Fibroblast of lung (primary cell): ENCODE data around the gene TSPAN18. TPM values are rescaled to one million over a fixed set of nuclear protein-coding genes. Genes with fewer than 3 reads are reported as not detected.

Source experiments
- DNase-seq, 2 donors: peaks; one replicate each; pipeline versions ENCODE4 v3.0.0 to v3.0.0-alpha.2; 2010; ENCODE audit warnings: low read depth in 2 of 2
- H2AFZ ChIP-seq: 2 replicates; pipeline ENCODE4 v1.5.1; 2012; ENCODE audit warnings: low read length, control low read depth, inconsistent platforms
- H3K27ac ChIP-seq: 2 replicates; pipeline ENCODE4 v1.5.1; 2011; ENCODE audit warnings: low read length, control low read depth; ENCODE audit not compliant: insufficient read depth
- H3K27me3 ChIP-seq: 2 replicates; pipeline ENCODE4 v1.5.1; 2011; ENCODE audit warnings: mild to moderate bottlenecking, low read length; ENCODE audit not compliant: control insufficient read depth, insufficient read depth
- H3K36me3 ChIP-seq: 2 replicates; pipeline ENCODE4 v1.5.1; 2011; ENCODE audit warnings: low read length; ENCODE audit not compliant: control insufficient read depth, insufficient read depth
- H3K4me1 ChIP-seq: 2 replicates; pipeline ENCODE4 v1.5.1; 2011; ENCODE audit warnings: low read length; ENCODE audit not compliant: control insufficient read depth, insufficient read depth; ENCODE audit errors: extremely low read depth
- H3K4me2 ChIP-seq: 2 replicates; pipeline ENCODE4 v1.5.1; 2011; ENCODE audit warnings: low read length, control low read depth; ENCODE audit not compliant: insufficient read depth; ENCODE audit errors: extremely low read depth
- H3K4me3 ChIP-seq, 4 experiments: fragments of 200-600 bp in 1 of 4; sonication (generic) in 1 of 4; replicated peaks in 1 of 4; 2 replicates each; pipeline ENCODE4 v1.5.1; 2011 to 2016; ENCODE audit warnings: low read length in 4 of 4, low read depth in 3 of 4, mild to moderate bottlenecking in 3 of 4, control low read depth in 2 of 4, inconsistent platforms in 1 of 4, mixed read lengths in 1 of 4; ENCODE audit not compliant: insufficient read depth in 1 of 4; ENCODE audit errors: control extremely low read depth in 1 of 4
- H3K79me2 ChIP-seq: 2 replicates; pipeline ENCODE4 v1.5.1; 2012; ENCODE audit warnings: mild to moderate bottlenecking, low read length, inconsistent platforms; ENCODE audit not compliant: control insufficient read depth, insufficient read depth
- H3K9ac ChIP-seq: 2 replicates; pipeline ENCODE4 v1.5.1; 2011; ENCODE audit warnings: mild to moderate bottlenecking, low read length, control low read depth; ENCODE audit not compliant: insufficient read depth
- H3K9me3 ChIP-seq: 2 replicates; pipeline ENCODE4 v1.5.1; 2012; ENCODE audit warnings: low read depth, low read length; ENCODE audit not compliant: control insufficient read depth, insufficient read depth
- H4K20me1 ChIP-seq: 2 replicates; pipeline ENCODE4 v1.5.1; 2011; ENCODE audit warnings: low read length; ENCODE audit not compliant: control insufficient read depth, insufficient read depth; ENCODE audit errors: extremely low read depth
- EZH2 ChIP-seq: IDR thresholded peaks from 2 replicates; pipeline ENCODE4 v1.5.1; 2012; ENCODE audit warnings: low read length, control low read depth, mild to moderate bottlenecking; ENCODE audit errors: missing control alignments
- polyA plus RNA-seq, 2 donors: library from polyadenylated mRNA; depleted of rRNA in 1 of 2; stranded (reverse) in 1 of 2; unstranded in 1 of 2; fragments of >200 nt; gene quantifications; 2 replicates each; pipeline ENCODE4 v1.2.1, GENCODE V29; 2011 to 2012; ENCODE audit warnings: missing spikeins in 1 of 2
- total RNA-seq: library from RNA; depleted of rRNA; stranded (reverse); fragments of >200 nt; gene quantifications from 2 replicates; pipeline ENCODE4 v1.2.1, GENCODE V29; 2014
- TF ChIP-seq, protein P1 (sequence below), 2 donors: IDR thresholded peaks in 1 of 2; conservative IDR thresholded peaks in 1 of 2; 1 replicate in 1 of 2; 2 replicates in 1 of 2; pipeline ENCODE4 v1.5.1; 2011 to 2012; ENCODE audit warnings: low read length in 2 of 2, control low read depth in 1 of 2, inconsistent platforms in 1 of 2, low read depth in 1 of 2, mild to moderate bottlenecking in 1 of 2

The TSPAN18 gene
- total and polyA plus RNA-seq, 2 donors (not counting 1 experiment from before 2014, with no cell fraction given), result 0.15 TPM; not detected in 1

GRCh38 chr11:44813401-44813800 is 86.6 kb downstream of the TSPAN18 start:
- TF ChIP-seq, protein P1, sequence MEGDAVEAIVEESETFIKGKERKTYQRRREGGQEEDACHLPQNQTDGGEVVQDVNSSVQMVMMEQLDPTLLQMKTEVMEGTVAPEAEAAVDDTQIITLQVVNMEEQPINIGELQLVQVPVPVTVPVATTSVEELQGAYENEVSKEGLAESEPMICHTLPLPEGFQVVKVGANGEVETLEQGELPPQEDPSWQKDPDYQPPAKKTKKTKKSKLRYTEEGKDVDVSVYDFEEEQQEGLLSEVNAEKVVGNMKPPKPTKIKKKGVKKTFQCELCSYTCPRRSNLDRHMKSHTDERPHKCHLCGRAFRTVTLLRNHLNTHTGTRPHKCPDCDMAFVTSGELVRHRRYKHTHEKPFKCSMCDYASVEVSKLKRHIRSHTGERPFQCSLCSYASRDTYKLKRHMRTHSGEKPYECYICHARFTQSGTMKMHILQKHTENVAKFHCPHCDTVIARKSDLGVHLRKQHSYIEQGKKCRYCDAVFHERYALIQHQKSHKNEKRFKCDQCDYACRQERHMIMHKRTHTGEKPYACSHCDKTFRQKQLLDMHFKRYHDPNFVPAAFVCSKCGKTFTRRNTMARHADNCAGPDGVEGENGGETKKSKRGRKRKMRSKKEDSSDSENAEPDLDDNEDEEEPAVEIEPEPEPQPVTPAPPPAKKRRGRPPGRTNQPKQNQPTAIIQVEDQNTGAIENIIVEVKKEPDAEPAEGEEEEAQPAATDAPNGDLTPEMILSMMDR (conservative IDR thresholded peaks at IDR 0.05 in 1 of 2, IDR thresholded peaks at IDR 0.05 in 1 of 2; ENCODE audit: low read depth in 1 of 2, low read length in 2 of 2), result no peak
- TF ChIP-seq EZH2, result no peak
- H4K20me1 ChIP-seq, result no peaks in the 10 kb centered on the region
- H3K4me2 ChIP-seq, result no peak overlapping the region
- no peak overlapping the region for H3K27ac ChIP-seq
- no peak overlapping the region for H2AFZ ChIP-seq
- no peaks in the 10 kb centered on the region for H3K79me2 ChIP-seq
- no peak for DNase-seq
- no peaks in the 10 kb centered on the region for H3K36me3 ChIP-seq
- no peak overlapping the region for H3K4me3 ChIP-seq
- H3K9ac ChIP-seq, result no peak overlapping the region
- H3K4me1 ChIP-seq, result no peaks in the 10 kb centered on the region
- peaks cover 12% of the 10 kb centered on the region for H3K27me3 ChIP-seq
- H3K9me3 ChIP-seq, result no peaks in the 10 kb centered on the region

- Histone ChIP-seq H3K36me3 (no peaks in the 10 kb centered on the region), H3K79me2 (no peaks in the 10 kb centered on the region), H3K27ac (no peak overlapping the region), H2AFZ (no peak overlapping the region), H3K9ac (no peak overlapping the region), H3K4me1 (no peaks in the 10 kb centered on the region), H3K9me3 (no peaks in the 10 kb centered on the region), H3K4me3 (no peak overlapping the region), H4K20me1 (no peaks in the 10 kb centered on the region), H3K27me3 (peaks cover 4% of the 10 kb centered on the region), H3K4me2 (no peak overlapping the region)
- peak; percentile 23 to 78 for DNase-seq
- TF ChIP-seq, protein P1 (conservative IDR thresholded peaks at IDR 0.05 in 1 of 2, IDR thresholded peaks at IDR 0.05 in 1 of 2; ENCODE audit: low read depth in 1 of 2, low read length in 2 of 2), result no peak
- no peak for TF ChIP-seq EZH2
Observed at GRCh38 chr11:44814881-44815592, 88.3 kb downstream of the TSPAN18 start.

- Histone ChIP-seq H3K9me3 (no peaks in the 10 kb centered on the region), H3K4me2 (no peak overlapping the region), H2AFZ (no peak overlapping the region), H3K27me3 (peaks cover 4% of the 10 kb centered on the region), H3K4me3 (no peak overlapping the region), H3K79me2 (no peaks in the 10 kb centered on the region), H3K4me1 (no peaks in the 10 kb centered on the region), H3K36me3 (no peaks in the 10 kb centered on the region), H4K20me1 (no peaks in the 10 kb centered on the region), H3K27ac (no peak overlapping the region), H3K9ac (no peak overlapping the region)
- DNase-seq, result no peak
- TF ChIP-seq, protein P1 (conservative IDR thresholded peaks at IDR 0.05 in 1 of 2, IDR thresholded peaks at IDR 0.05 in 1 of 2; ENCODE audit: low read depth in 1 of 2, low read length in 2 of 2), result no peak
Observed at GRCh38 chr11:44815917-44816456, 89.2 kb downstream of the TSPAN18 start.
